ENCODE measurements around the gene AKAP17A.

GRCh38 chrX:1542994-1543725, 48.2 kb upstream of the AKAP17A start:
- TF ChIP-seq CTCF (IDR thresholded peaks at IDR 0.05; ENCODE audit: low read length) (no peak), EZH2 (optimal IDR thresholded peaks at IDR 0.05; ENCODE audit: low read depth, low read length) (no peak), EZH2phosphoT487 (IDR thresholded peaks at IDR 0.05; ENCODE audit: low read length) (no peak)
